GM06990 (cell line): ENCODE data around the gene SNX18.

Experiments
- DNase-seq: peaks from one replicate; pipeline ENCODE4 v3.0.0-alpha.2; 2011; ENCODE audit not compliant: insufficient read length; ENCODE audit errors: extremely low read depth
- H3K27me3 ChIP-seq: replicated peaks from 2 replicates; pipeline ENCODE4 v1.6.0; 2011; ENCODE audit warnings: low read length; ENCODE audit not compliant: control insufficient read depth, insufficient read depth
- H3K36me3 ChIP-seq: 2 replicates; pipeline ENCODE4 v1.5.1; 2011; ENCODE audit warnings: low read length; ENCODE audit not compliant: control insufficient read depth, insufficient read depth
- H3K4me3 ChIP-seq: replicated peaks from 2 replicates; pipeline ENCODE4 v1.5.1; 2011; ENCODE audit warnings: low read depth, mild to moderate bottlenecking, control low read depth, low read length
- CTCF ChIP-seq: IDR thresholded peaks from 2 replicates; pipeline ENCODE4 v1.5.1; 2011; ENCODE audit warnings: low read length, control low read depth, mild to moderate bottlenecking, inconsistent platforms; ENCODE audit not compliant: insufficient read depth, poor library complexity, severe bottlenecking

The SNX18 gene

GRCh38 chr5:54537725-54538124, 20.2 kb downstream of the SNX18 start:
- Histone ChIP-seq H3K27me3 (no peaks in the 10 kb centered on the region), H3K4me3 (no peak overlapping the region), H3K36me3 (no peaks in the 10 kb centered on the region)
- DNase-seq = no peak
- no peak for TF ChIP-seq CTCF

DNA sequence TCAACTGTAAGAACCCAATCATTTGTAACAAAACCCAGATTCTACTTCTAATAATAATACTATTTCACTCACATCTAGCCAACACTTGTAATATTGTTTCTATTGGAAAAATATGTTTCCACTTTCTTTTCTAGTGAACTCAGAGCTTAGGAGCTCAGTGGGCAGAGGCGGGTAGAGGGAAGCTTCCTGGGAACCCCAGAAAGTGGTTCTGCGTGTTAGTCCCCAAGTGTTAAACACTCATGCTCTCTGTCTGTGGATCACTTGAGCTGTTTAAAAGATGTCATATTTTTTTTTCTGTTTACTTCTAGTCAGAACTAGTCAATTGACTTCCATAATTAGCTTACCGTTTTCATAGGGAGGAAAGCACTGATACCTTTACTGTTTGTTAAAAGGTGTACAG, 20.6 kb downstream of the SNX18 start:
- no peak for TF ChIP-seq CTCF

DNA sequence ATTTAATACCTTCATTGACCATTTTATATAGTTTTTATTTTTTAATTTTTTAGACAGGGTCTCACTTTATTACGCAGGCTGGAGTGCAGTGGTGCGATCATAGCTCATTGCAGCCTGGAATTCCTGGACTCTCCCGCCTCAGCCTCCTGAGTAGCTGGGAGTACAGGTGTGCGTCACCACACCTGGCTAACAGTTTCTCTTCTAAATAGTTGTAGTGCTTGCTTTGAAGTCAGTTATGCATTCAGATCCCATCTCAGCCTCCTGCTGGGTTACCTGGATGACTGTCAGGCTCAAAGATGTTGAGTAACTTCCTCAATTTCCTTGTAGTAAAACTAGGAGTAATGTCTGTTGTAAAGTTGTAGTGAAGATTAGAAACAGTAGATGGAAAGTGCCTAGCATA, 21.4 kb downstream of the SNX18 start:
- no peak overlapping the region for H3K4me3 ChIP-seq
- no peaks in the 10 kb centered on the region for H3K27me3 ChIP-seq
- no peak for DNase-seq
- no peak for TF ChIP-seq CTCF
- H3K36me3 ChIP-seq = no peaks in the 10 kb centered on the region

More for the DNA sequence above, 20.6 kb downstream of the SNX18 start:
- H3K4me3 ChIP-seq = no peak overlapping the region
- no peak for DNase-seq
- H3K36me3 ChIP-seq = no peaks in the 10 kb centered on the region
- no peaks in the 10 kb centered on the region for H3K27me3 ChIP-seq

- Histone ChIP-seq H3K36me3 (no peaks in the 10 kb centered on the region), H3K4me3 (no peak overlapping the region), H3K27me3 (no peaks in the 10 kb centered on the region)
- no peak for TF ChIP-seq CTCF
- DNase-seq = no peak
These were observed 22.7 kb downstream of the SNX18 start for GRCh38 chr5:54540286-54540685.

- no peaks in the 10 kb centered on the region for H3K36me3 ChIP-seq
- DNase-seq = no peak
- H3K27me3 ChIP-seq = no peaks in the 10 kb centered on the region
- H3K4me3 ChIP-seq = no peak overlapping the region
- no peak for TF ChIP-seq CTCF
These were observed 24.5 kb downstream of the SNX18 start for GRCh38 chr5:54541823-54542783.
